DND-41 (cell line): ENCODE data around the gene USB1.

Experiments
- ATAC-seq: fragments of 200-7000 bp; cut with Tn5 transposase; 3 replicates; pipeline ENCODE4 v1.9.1; 2021; ENCODE audit warnings: low read depth; ENCODE audit not compliant: insufficient read depth
- DNase-seq: peaks from one replicate; pipeline ENCODE4 v3.0.0-alpha.2; 2020
- H2AFZ ChIP-seq: 2 replicates; pipeline ENCODE4 v1.6.0; 2012; ENCODE audit warnings: low read depth, low read length
- H3K27ac ChIP-seq: 2 replicates; pipeline ENCODE4 v1.5.1; 2012; ENCODE audit warnings: low read length, inconsistent platforms
- H3K27me3 ChIP-seq: fragments of 200-600 bp; sonication (generic); 2 replicates; pipeline ENCODE4 v1.6.0; 2012; ENCODE audit warnings: low read length, mild to moderate bottlenecking, inconsistent platforms; ENCODE audit not compliant: insufficient read depth, poor library complexity
- H3K36me3 ChIP-seq: 2 replicates; pipeline ENCODE4 v1.5.1; 2012; ENCODE audit warnings: low read length, inconsistent platforms; ENCODE audit not compliant: insufficient read depth
- H3K4me1 ChIP-seq: 2 replicates; pipeline ENCODE4 v1.5.1; 2012; ENCODE audit warnings: mild to moderate bottlenecking, low read length; ENCODE audit not compliant: insufficient read depth
- H3K4me2 ChIP-seq: 2 replicates; pipeline ENCODE4 v1.6.0; 2012; ENCODE audit warnings: mild to moderate bottlenecking, moderate library complexity, low read length, inconsistent platforms; ENCODE audit not compliant: insufficient read depth
- H3K4me3 ChIP-seq, 2 experiments: fragments of 200-600 bp in 1 of 2; shearing (Covaris generic) in 1 of 2; 2 replicates each; pipeline ENCODE4 v1.5.1; 2012 to 2016; ENCODE audit warnings: inconsistent platforms in 2 of 2, low read length in 2 of 2, mild to moderate bottlenecking in 2 of 2, low read depth in 1 of 2, moderate library complexity in 1 of 2
- H3K79me2 ChIP-seq: 2 replicates; pipeline ENCODE4 v1.6.0; 2012; ENCODE audit warnings: low read length, inconsistent platforms; ENCODE audit not compliant: insufficient read depth
- H3K9ac ChIP-seq: 2 replicates; pipeline ENCODE4 v1.6.0; 2012; ENCODE audit warnings: low read depth, mild to moderate bottlenecking, inconsistent platforms, low read length, moderate library complexity
- H3K9me3 ChIP-seq: 2 replicates; pipeline ENCODE4 v1.5.1; 2012; ENCODE audit warnings: low read length, moderate library complexity, mild to moderate bottlenecking, inconsistent platforms; ENCODE audit not compliant: insufficient read depth, severe bottlenecking
- H4K20me1 ChIP-seq: 2 replicates; pipeline ENCODE4 v1.6.0; 2012; ENCODE audit warnings: low read length; ENCODE audit not compliant: insufficient read depth
- CTCF ChIP-seq: IDR thresholded peaks from 2 replicates; pipeline ENCODE4 v1.5.1; 2012; ENCODE audit warnings: borderline replicate concordance, low read length, moderate library complexity, mild to moderate bottlenecking; ENCODE audit not compliant: poor library complexity, severe bottlenecking; ENCODE audit errors: extremely low read depth
- EZH2 ChIP-seq: IDR thresholded peaks from 3 replicates; pipeline ENCODE4 v1.6.1; 2012; ENCODE audit warnings: borderline replicate concordance, low read depth, mild to moderate bottlenecking, moderate library complexity, low read length, inconsistent platforms; ENCODE audit not compliant: severe bottlenecking

Gene USB1

DNA sequence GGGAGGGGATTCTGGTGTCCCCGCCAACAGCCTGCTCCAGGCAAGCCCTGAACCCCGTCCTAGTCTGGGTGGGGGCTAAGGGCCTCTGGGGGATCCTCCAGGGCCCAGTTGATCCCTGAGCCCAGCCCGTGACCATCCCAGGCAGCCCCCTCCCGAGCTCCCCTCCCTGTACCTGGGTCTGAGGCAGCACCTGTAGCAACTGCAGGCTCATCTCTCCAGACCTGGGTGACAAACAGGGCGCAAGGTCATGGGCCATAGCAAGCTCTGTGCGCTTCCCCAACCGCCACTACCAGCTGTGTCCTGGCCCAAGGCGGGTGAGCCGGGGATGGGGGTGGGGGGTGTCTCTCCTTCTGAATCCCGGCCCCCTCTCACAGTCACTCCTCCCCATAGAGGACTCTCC is 40.9 kb upstream of the USB1 start:
- H3K4me1 ChIP-seq, result no peaks in the 10 kb centered on the region
- H3K4me2 ChIP-seq, result no peak overlapping the region
- TF ChIP-seq CTCF, result no peak
- no peak for TF ChIP-seq EZH2
- no peak overlapping the region for H3K9ac ChIP-seq
- DNase-seq (no peak), ATAC-seq (no peak)
- no peaks in the 10 kb centered on the region for H3K79me2 ChIP-seq
- no peak overlapping the region for H3K4me3 ChIP-seq
- no peaks in the 10 kb centered on the region for H3K9me3 ChIP-seq
- no peaks in the 10 kb centered on the region; the same call in 1 of the 2 replicates for H4K20me1 ChIP-seq
- H3K27me3 ChIP-seq, result no peaks in the 10 kb centered on the region
- H2AFZ ChIP-seq, result no peak overlapping the region
- no peak overlapping the region for H3K27ac ChIP-seq
- no peaks in the 10 kb centered on the region for H3K36me3 ChIP-seq

GRCh38 chr16:57960826-57961472 is 40.3 kb upstream of the USB1 start:
- DNase-seq, result no peak
- no peak overlapping the region for H3K9ac ChIP-seq
- no peak overlapping the region for H3K27ac ChIP-seq
- H3K36me3 ChIP-seq, result no peaks in the 10 kb centered on the region
- no peaks in the 10 kb centered on the region for H3K4me1 ChIP-seq
- no peak for ATAC-seq
- no peaks in the 10 kb centered on the region for H3K27me3 ChIP-seq
- H3K79me2 ChIP-seq, result no peaks in the 10 kb centered on the region
- no peak overlapping the region for H3K4me3 ChIP-seq
- H3K4me2 ChIP-seq, result no peak overlapping the region
- no peaks in the 10 kb centered on the region for H3K9me3 ChIP-seq
- H4K20me1 ChIP-seq, result no peaks in the 10 kb centered on the region; the same call in 1 of the 2 replicates
- TF ChIP-seq CTCF, result no peak
- no peak for TF ChIP-seq EZH2
- H2AFZ ChIP-seq, result no peak overlapping the region

DNA sequence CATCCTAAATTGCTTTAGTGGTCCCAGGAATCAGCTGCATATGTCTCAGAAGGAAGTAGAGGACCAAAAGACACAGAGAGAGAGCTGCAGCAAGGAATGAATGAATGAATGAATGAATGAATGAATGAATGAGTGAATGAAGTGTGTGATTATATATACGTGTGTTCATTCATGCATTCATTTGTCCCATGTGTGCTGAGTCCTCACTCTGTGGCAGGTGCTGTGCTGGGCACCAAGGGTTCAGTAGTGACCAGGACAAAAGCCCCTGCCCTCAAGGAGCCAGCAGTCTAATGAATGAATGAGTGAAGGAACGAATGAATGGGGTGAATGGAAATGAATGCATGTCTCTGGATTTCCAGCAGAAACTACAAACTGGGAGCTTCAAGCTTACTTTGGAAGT is 39.7 kb upstream of the USB1 start:
- TF ChIP-seq CTCF, result no peak
- no peak for TF ChIP-seq EZH2
- Histone ChIP-seq H3K9ac (no peak overlapping the region), H4K20me1 (no peaks in the 10 kb centered on the region; the same call in 1 of the 2 replicates), H2AFZ (no peak overlapping the region), H3K36me3 (no peaks in the 10 kb centered on the region), H3K27ac (no peak overlapping the region), H3K4me3 (no peak overlapping the region), H3K4me2 (no peak overlapping the region), H3K79me2 (no peaks in the 10 kb centered on the region), H3K4me1 (no peaks in the 10 kb centered on the region), H3K9me3 (no peaks in the 10 kb centered on the region), H3K27me3 (no peaks in the 10 kb centered on the region)
- DNase-seq (no peak), ATAC-seq (no peak)
